ENCODE data around the gene RBMS3.

GRCh38 chr3:29297998-29298397 is 17.1 kb downstream of the RBMS3 start:
- no peak for TF ChIP-seq CTCF (IDR thresholded peaks at IDR 0.05)
- no peak for TF ChIP-seq EZH2 (IDR thresholded peaks at IDR 0.05)
- no peak for TF ChIP-seq EZH2phosphoT487 (IDR thresholded peaks at IDR 0.05)
